Measurements from ENCODE around the gene KRT16. TPM values are rescaled to one million over a fixed set of nuclear protein-coding genes. Genes with fewer than 3 reads are reported as not detected.

The KRT16 gene
- total RNA-seq, 1 experiment from 2014 or later, result not detected

- H3K36me3 ChIP-seq (ENCODE audit: insufficient read depth, low read length, poor library complexity, severe bottlenecking), result no peaks in the 10 kb centered on the region
- H3K4me1 ChIP-seq (ENCODE audit: insufficient read depth, low read length, poor library complexity, severe bottlenecking), result no peaks in the 10 kb centered on the region
- no peak overlapping the region for H3K4me3 ChIP-seq (ENCODE audit: low read depth, low read length, poor library complexity, severe bottlenecking)
- CTCF ChIA-PET, result interaction anchor here (0.7 kb wide), 1 partner anchor 214 kb away, joined by 3 read pairs; no protein-coding TSS in a partner anchor
- H3K27ac ChIP-seq (ENCODE audit: low read depth, low read length, poor library complexity, severe bottlenecking), result no peak overlapping the region
- TF ChIP-seq EZH2 (IDR thresholded peaks at IDR 0.05; ENCODE audit: borderline replicate concordance, low read depth, low read length, poor library complexity, severe bottlenecking) (no peak), CTCF (conservative IDR thresholded peaks at IDR 0.05; ENCODE audit: low read depth, low read length) (no peak)
- BruUV-seq (replicated peaks), result no TSS peak
- intact Hi-C loops (cut with micrococcal nuclease; ENCODE audit: unreplicated experiment), result no loop called here
- H3K27me3 ChIP-seq (replicated peaks; ENCODE audit: insufficient read depth, low read depth, low read length, poor library complexity), result no peaks in the 10 kb centered on the region
- POLR2A ChIA-PET (ENCODE audit: low non-redundant PET), result interaction anchor here (0.6 kb wide), 1 partner anchor 10 kb away, joined by 7 read pairs; no protein-coding TSS in a partner anchor
- no peaks in the 10 kb centered on the region for H3K9me3 ChIP-seq (ENCODE audit: low read depth, low read length, poor library complexity, severe bottlenecking)
- DNase-seq (ENCODE audit: low spot score), result no peak
Measured at GRCh38 chr17:41589301-41589700, 23.3 kb downstream of the KRT16 start.

- ChIA-PET POLR2A (ENCODE audit: low non-redundant PET) (interaction anchor here (0.6 kb wide), 1 partner anchor 9 kb away, joined by 7 read pairs; no protein-coding TSS in a partner anchor), CTCF (no interaction called here)
- H3K4me3 ChIP-seq (ENCODE audit: low read depth, low read length, poor library complexity, severe bottlenecking), result no peak overlapping the region
- no peaks in the 10 kb centered on the region for H3K27me3 ChIP-seq (replicated peaks; ENCODE audit: insufficient read depth, low read depth, low read length, poor library complexity)
- TF ChIP-seq EZH2 (IDR thresholded peaks at IDR 0.05; ENCODE audit: borderline replicate concordance, low read depth, low read length, poor library complexity, severe bottlenecking), result no peak
- no peak for TF ChIP-seq CTCF (conservative IDR thresholded peaks at IDR 0.05; ENCODE audit: low read depth, low read length)
- no TSS peak for BruUV-seq (replicated peaks)
- H3K27ac ChIP-seq (ENCODE audit: low read depth, low read length, poor library complexity, severe bottlenecking), result no peak overlapping the region
- no peaks in the 10 kb centered on the region for H3K4me1 ChIP-seq (ENCODE audit: insufficient read depth, low read length, poor library complexity, severe bottlenecking)
- intact Hi-C loops (cut with micrococcal nuclease; ENCODE audit: unreplicated experiment), result no loop called here
- no peak for DNase-seq (ENCODE audit: low spot score)
- H3K9me3 ChIP-seq (ENCODE audit: low read depth, low read length, poor library complexity, severe bottlenecking), result no peaks in the 10 kb centered on the region
- no peaks in the 10 kb centered on the region for H3K36me3 ChIP-seq (ENCODE audit: insufficient read depth, low read length, poor library complexity, severe bottlenecking)
Measured at GRCh38 chr17:41588126-41588810, 24.3 kb downstream of the KRT16 start.

GRCh38 chr17:41586863-41587495 lies 25.6 kb downstream of the KRT16 start, which contains the start of gene KRT14:
KRT14 (minus strand) TSS chr17:41586895; CDS start chr17:41586834, 61 bp downstream.
- CTCF ChIA-PET, result no interaction called here

More at GRCh38 chr17:41586863-41587495, 25.6 kb downstream of the KRT16 start, which contains the start of gene KRT14:
- Histone ChIP-seq H3K27ac (ENCODE audit: low read depth, low read length, poor library complexity, severe bottlenecking) (no peak within 1 kb of the TSS), H3K36me3 (ENCODE audit: insufficient read depth, low read length, poor library complexity, severe bottlenecking) (no peaks in the 10 kb centered on the region), H3K9me3 (ENCODE audit: low read depth, low read length, poor library complexity, severe bottlenecking) (no peaks in the 10 kb centered on the region), H3K4me1 (ENCODE audit: insufficient read depth, low read length, poor library complexity, severe bottlenecking) (no peaks in the 10 kb centered on the region), H3K27me3 (replicated peaks; ENCODE audit: insufficient read depth, low read depth, low read length, poor library complexity) (no peaks in the 10 kb centered on the region), H3K4me3 (ENCODE audit: low read depth, low read length, poor library complexity, severe bottlenecking) (no peak within 1 kb of the TSS)
- no peak for DNase-seq (ENCODE audit: low spot score)
- POLR2A ChIA-PET (ENCODE audit: low non-redundant PET), result no interaction called here
- BruUV-seq (replicated peaks), result no TSS peak
- TF ChIP-seq CTCF (conservative IDR thresholded peaks at IDR 0.05; ENCODE audit: low read depth, low read length), result no peak
- TF ChIP-seq EZH2 (IDR thresholded peaks at IDR 0.05; ENCODE audit: borderline replicate concordance, low read depth, low read length, poor library complexity, severe bottlenecking), result no peak
- intact Hi-C loops (cut with micrococcal nuclease; ENCODE audit: unreplicated experiment), result no loop called here
